IPS DF 6.9 (cell line): ENCODE measurements around the gene QKI.

Experiments used
- DNase-seq: peaks from one replicate; pipeline ENCODE4 v3.0.0-alpha.2; 2013; ENCODE audit warnings: low read depth, low spot score
- H3K27ac ChIP-seq: one replicate; pipeline ENCODE4 v1.5.1; 2013; ENCODE audit warnings: low read length, control low read depth
- H3K27me3 ChIP-seq: 2 replicates; pipeline ENCODE4 v1.6.1; 2013; ENCODE audit warnings: mild to moderate bottlenecking, low read length; ENCODE audit not compliant: control insufficient read depth, insufficient read depth
- H3K36me3 ChIP-seq: 2 replicates; pipeline ENCODE4 v1.6.1; 2013; ENCODE audit warnings: low read length; ENCODE audit not compliant: control insufficient read depth, insufficient read depth
- H3K4me1 ChIP-seq: 2 replicates; pipeline ENCODE4 v1.6.1; 2013; ENCODE audit warnings: low read length; ENCODE audit not compliant: control insufficient read depth, insufficient read depth
- H3K4me3 ChIP-seq: 2 replicates; pipeline ENCODE4 v1.5.1; 2013; ENCODE audit warnings: mild to moderate bottlenecking, low read length
- H3K9me3 ChIP-seq: 2 replicates; pipeline ENCODE4 v1.6.1; 2013; ENCODE audit warnings: low read length, inconsistent platforms; ENCODE audit not compliant: control insufficient read depth, insufficient read depth
- WGBS: extraction: QIAGEN DNeasy Blood & Tissue Kit; methylation state at CpG from one replicate; pipeline ENCODE4 v1.1.7; 2013; ENCODE audit warnings: mixed read lengths, missing lambda C conversion rate; ENCODE audit not compliant: insufficient read length, insufficient coverage; 5-methylcytosine and 5-hydroxymethylcytosine counted together

QKI gene

DNA sequence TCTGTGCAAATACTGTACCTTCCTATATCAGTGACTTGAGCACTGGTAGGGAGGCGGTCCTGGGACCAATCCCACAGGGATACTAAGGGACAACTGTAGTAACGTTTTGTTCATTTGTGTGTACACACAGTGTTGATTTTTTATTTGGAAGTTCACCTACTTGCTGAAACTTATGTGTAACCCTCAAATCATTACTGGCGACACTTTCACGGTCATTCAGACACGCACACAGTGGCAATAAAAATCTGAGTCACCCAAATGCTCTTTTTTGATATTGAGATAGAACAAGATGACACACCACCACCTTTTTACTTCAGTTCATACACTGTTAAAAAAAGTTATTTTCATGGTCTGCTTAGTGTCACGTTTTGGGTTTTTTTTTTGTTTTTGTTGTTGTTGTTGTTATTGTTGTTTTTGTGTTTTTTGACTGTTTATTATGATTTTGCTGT, 79.8 kb downstream of the QKI start:
- H3K4me1 ChIP-seq = no peaks in the 10 kb centered on the region; the same call in 1 of the 2 replicates
- H3K36me3 ChIP-seq = no peaks in the 10 kb centered on the region
- no CpG with 5 or more reads among the region's 6 CpGs for WGBS
- no peaks in the 10 kb centered on the region for H3K27me3 ChIP-seq
- no peaks in the 10 kb centered on the region for H3K9me3 ChIP-seq
- H3K4me3 ChIP-seq = no peak overlapping the region
- no peak for DNase-seq
- no peak overlapping the region for H3K27ac ChIP-seq

DNA sequence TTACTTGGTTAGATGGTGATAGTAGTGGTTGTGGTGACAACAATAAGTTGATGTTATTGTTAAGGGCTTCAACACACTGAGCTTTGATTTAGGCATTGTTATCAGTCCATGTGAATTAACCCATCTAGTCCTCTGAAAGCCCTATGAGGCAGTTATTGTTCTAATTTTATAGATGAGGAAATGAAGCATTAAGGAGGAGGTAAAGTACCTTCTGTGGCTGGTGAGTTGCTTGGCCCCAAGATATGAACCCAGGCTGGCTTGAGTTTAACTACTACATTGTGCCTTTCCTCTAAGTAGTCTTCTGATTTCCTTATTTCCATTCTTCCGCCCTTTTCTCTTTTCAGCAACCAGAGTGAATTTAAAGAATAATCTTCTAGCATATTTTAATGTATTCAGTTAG, 81.7 kb downstream of the QKI start:
- Histone ChIP-seq H3K27me3 (no peaks in the 10 kb centered on the region), H3K27ac (no peak overlapping the region), H3K4me1 (no peaks in the 10 kb centered on the region), H3K4me3 (no peak overlapping the region), H3K36me3 (no peaks in the 10 kb centered on the region), H3K9me3 (no peaks in the 10 kb centered on the region)
- no peak for DNase-seq
- WGBS = no CpG with 5 or more reads among the region's 1 CpG

DNA sequence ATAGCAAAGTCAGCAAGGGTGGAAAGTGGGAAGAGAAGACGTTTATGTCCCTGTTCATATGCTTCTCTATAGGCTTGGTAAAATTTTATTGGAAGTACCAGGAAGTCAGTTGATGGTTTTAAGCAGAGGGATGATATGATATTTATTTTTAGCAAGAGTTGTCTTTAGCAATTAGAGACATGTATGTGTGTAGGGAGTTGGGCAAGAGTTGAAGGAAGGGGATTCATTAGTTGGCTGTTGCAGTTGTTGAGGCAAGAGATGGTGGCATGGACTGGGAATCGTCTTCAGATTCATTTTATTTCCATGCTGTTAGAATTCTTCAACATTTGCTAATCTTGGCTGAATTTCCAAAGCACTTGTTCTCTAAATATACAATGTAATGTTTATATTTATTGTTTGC, 85.6 kb downstream of the QKI start:
- no peak overlapping the region for H3K27ac ChIP-seq
- no peak for DNase-seq
- no peak overlapping the region for H3K4me3 ChIP-seq
- H3K36me3 ChIP-seq = no peaks in the 10 kb centered on the region
- H3K4me1 ChIP-seq = no peaks in the 10 kb centered on the region
- WGBS = no CpG with 5 or more reads among the region's 2 CpGs
- no peaks in the 10 kb centered on the region for H3K9me3 ChIP-seq
- H3K27me3 ChIP-seq = no peaks in the 10 kb centered on the region

DNA sequence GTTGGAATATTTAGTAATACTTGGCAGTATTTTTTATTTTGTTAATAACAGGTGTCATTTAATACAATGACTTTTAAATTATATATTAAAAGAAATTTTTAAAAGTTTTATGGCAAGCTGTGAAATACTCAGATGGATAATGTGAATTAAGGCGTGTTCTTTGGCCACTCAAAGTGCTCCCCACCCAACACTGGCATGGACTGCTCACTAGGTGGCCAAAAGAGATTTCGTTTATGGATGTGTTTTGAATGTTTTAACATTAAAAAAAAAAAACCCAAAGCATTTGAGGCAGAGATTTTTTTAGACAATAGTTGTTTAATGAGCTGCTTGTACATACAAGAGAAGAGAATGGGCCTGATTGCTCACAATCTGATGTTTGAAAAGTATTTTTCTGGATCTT, 86.5 kb downstream of the QKI start:
- no CpG with 5 or more reads among the region's 2 CpGs for WGBS
- Histone ChIP-seq H3K36me3 (no peaks in the 10 kb centered on the region), H3K4me1 (no peaks in the 10 kb centered on the region), H3K27me3 (no peaks in the 10 kb centered on the region), H3K4me3 (no peak overlapping the region), H3K27ac (no peak overlapping the region), H3K9me3 (no peaks in the 10 kb centered on the region)
- DNase-seq = no peak

DNA sequence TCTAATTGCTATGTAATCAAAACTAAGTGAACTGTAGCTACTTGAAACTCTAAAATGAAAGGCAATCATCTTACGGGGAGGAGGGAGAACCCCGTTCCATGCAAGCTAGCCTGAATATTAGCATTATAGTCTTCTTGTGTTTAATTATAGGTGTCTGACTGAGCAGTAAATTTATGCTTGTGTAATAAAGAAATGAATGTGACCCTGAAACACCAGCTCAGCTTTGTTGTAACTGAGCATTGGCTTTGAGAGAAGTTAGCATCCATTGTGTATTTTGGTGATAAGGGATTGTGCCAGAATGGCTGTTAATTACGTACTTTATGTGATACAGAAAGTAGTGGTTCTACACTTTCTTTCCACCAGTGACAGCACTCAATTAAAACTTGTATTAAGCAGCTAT, 86.9 kb downstream of the QKI start:
- Histone ChIP-seq H3K27me3 (no peaks in the 10 kb centered on the region), H3K4me3 (no peak overlapping the region), H3K9me3 (no peaks in the 10 kb centered on the region), H3K36me3 (no peaks in the 10 kb centered on the region), H3K27ac (no peak overlapping the region), H3K4me1 (no peaks in the 10 kb centered on the region)
- no CpG with 5 or more reads among the region's 3 CpGs for WGBS
- DNase-seq = no peak

DNA sequence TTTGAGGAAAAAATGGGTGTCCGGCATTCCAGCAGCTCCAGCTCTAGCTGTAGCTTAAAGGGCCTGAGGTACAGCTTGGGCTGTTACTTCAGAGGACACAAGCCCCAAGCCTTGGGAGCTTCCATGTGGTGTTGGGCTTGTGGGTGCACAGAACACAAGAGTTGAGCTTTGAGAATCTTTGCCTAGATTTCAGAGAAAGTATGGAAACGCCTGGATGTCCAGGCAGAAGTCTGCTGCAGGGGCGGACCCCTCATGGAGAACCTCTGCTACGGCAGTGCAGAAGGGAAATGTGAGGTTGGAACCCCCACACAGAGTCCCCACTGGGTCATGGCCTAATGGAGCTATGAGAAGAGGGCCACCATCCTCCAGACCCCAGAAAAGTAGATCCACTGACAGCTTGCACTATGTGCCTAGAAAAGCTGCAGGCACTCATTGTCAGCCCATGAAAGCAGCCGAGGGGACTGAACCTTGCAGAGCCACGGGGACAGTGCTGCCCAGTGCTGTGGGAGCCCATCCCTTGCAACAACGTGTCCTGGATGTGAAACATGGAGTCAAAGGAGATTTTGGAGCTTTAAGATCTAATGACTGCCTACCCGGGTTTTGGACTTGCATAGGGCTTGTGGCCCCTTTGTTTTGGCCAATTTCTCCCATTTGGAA, 90.6 kb downstream of the QKI start:
- H3K9me3 ChIP-seq = no peaks in the 10 kb centered on the region
- H3K4me1 ChIP-seq = no peaks in the 10 kb centered on the region
- H3K27ac ChIP-seq = no peak overlapping the region
- no CpG with 5 or more reads among the region's 8 CpGs for WGBS
- H3K27me3 ChIP-seq = no peaks in the 10 kb centered on the region
- H3K4me3 ChIP-seq = no peak overlapping the region
- no peaks in the 10 kb centered on the region for H3K36me3 ChIP-seq
- no peak for DNase-seq

DNA sequence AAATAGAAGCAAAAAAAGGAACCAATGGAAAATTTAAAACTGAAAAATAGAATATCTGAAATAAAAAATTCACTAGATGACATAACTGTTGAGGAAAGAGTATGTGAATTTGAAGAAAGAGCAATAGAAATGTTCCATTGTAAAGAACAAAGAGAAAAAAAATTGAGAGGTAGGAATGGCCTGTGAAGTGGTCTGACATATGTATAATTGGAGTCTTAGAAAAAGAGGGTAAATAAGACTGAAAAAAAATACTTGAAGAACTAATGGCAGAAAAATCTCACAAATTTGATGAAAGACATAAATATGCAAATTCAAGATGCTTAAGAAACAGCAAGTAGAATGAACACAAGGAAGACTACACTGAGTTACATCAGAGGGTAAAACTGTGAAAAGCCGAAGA, 93.4 kb downstream of the QKI start:
- WGBS = no CpG with 5 or more reads among the region's 1 CpG
- H3K4me1 ChIP-seq = no peaks in the 10 kb centered on the region
- no peak for DNase-seq
- H3K4me3 ChIP-seq = no peak overlapping the region
- H3K9me3 ChIP-seq = no peaks in the 10 kb centered on the region
- no peak overlapping the region for H3K27ac ChIP-seq
- no peaks in the 10 kb centered on the region for H3K36me3 ChIP-seq
- H3K27me3 ChIP-seq = no peaks in the 10 kb centered on the region

DNA sequence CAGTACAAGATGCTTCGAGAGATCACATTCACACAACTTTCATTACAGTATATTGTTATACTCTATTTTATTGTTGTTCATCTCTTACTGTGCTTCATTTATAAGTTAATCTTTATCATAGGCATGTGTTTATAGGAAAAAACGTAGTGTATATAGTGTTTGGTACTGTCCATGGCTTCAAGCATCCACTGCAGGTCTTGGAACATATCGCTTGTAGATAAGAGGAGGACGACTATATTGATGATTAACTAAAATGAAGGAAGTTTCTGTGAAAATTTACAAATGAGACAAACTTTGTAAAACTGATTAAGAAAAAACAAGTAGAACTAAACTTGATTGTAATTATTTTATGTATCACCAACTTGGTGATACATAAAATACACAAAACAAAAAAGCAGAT, 98.5 kb downstream of the QKI start:
- Histone ChIP-seq H3K4me3 (no peak overlapping the region), H3K9me3 (no peaks in the 10 kb centered on the region), H3K27ac (no peak overlapping the region), H3K4me1 (peaks cover 3% of the 10 kb centered on the region; the same call in 1 of the 2 replicates), H3K36me3 (no peaks in the 10 kb centered on the region), H3K27me3 (no peaks in the 10 kb centered on the region)
- WGBS = no CpG with 5 or more reads among the region's 4 CpGs
- DNase-seq = no peak

DNA sequence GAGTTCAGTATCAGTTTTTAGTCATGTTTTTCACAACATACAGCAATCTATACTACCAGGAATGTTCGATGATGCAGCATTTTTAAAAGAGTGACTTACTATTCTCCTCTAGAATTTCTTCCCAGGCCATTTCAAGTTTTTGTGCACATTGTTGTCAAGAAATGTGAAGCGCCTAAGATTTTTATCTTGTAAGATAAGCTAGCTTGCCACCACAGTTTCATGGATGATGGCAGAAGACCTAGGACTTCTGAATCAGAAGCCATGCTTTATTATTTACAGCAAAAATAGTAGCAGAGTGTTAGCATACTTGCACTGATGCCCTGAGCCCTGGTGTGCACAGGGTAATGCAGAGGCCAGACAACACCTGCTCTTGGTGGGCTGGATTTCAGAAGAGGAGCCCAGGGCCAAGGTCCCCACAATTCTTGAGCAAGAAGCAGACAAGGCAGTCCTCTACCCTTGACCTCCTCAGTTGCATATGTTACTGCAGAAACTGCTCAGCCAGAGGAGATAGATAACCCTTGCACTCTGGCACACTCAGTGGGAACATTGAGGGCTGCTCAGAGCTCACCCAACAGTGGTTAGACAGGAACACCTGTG, 99.2 kb downstream of the QKI start:
- peaks cover 3% of the 10 kb centered on the region; the same call in 1 of the 2 replicates for H3K4me1 ChIP-seq
- WGBS = no CpG with 5 or more reads among the region's 2 CpGs

DNA sequence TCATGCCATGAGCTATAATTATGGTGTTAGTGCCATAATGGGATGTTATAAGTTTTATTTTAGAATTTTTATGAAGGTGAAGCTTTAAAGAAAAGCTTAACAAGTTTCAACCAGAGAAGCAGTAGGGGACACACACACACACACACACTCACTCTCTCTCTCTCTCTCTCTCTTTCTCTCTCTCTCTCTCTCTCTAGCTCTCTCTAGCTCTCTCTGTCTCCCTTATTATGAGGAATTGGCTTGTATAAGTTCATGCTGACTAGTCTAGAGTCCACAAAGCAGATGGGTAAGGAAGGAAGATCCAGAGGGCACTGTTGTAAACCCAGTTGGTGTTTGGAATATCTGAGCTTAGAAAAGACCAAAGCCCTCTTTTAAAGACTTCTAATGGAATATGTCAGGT, 102.4 kb downstream of the QKI start:
- H3K4me3 ChIP-seq = no peak overlapping the region
- no peak overlapping the region for H3K27ac ChIP-seq
- no peaks in the 10 kb centered on the region for H3K27me3 ChIP-seq
- H3K4me1 ChIP-seq = peaks cover 3% of the 10 kb centered on the region; the same call in 1 of the 2 replicates
- H3K36me3 ChIP-seq = no peaks in the 10 kb centered on the region
- DNase-seq = no peak
- H3K9me3 ChIP-seq = no peaks in the 10 kb centered on the region

More for the DNA sequence above, 99.2 kb downstream of the QKI start:
- no peaks in the 10 kb centered on the region for H3K36me3 ChIP-seq
- no peak overlapping the region for H3K27ac ChIP-seq
- DNase-seq = no peak
- no peak overlapping the region for H3K4me3 ChIP-seq
- H3K27me3 ChIP-seq = no peaks in the 10 kb centered on the region
- H3K9me3 ChIP-seq = no peaks in the 10 kb centered on the region

DNA sequence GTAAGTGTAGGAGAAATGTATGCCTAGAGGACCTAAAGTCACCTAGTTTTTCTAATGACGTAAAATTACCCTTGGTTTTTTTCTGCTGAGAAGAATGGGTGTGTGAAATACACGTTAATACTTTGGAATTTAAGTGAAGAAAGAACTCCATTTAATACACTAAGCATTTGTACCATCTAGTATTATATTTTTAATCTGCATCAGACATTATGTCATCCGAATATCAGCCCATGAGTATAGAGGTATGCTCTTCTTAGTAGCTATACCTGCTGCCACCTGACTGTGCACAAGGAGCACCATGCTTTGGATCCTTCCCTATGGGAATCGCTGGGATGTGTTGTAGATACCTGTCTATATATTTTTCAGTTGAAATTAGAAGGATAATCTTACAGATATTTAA, 106.4 kb downstream of the QKI start:
- H3K9me3 ChIP-seq = no peaks in the 10 kb centered on the region
- H3K27ac ChIP-seq = no peak overlapping the region
- no peaks in the 10 kb centered on the region for H3K36me3 ChIP-seq
- WGBS = no CpG with 5 or more reads among the region's 4 CpGs
- H3K27me3 ChIP-seq = no peaks in the 10 kb centered on the region
- no peak overlapping the region for H3K4me3 ChIP-seq
- no peak for DNase-seq
- H3K4me1 ChIP-seq = no peaks in the 10 kb centered on the region
